Measurements from ENCODE around the gene TBC1D23.
"Not testable (repeated sequence)": the region's sequence is repeated elsewhere in the genome, so short reads cannot be mapped to it uniquely, and the experiment has no call there.

Gene TBC1D23

DNA sequence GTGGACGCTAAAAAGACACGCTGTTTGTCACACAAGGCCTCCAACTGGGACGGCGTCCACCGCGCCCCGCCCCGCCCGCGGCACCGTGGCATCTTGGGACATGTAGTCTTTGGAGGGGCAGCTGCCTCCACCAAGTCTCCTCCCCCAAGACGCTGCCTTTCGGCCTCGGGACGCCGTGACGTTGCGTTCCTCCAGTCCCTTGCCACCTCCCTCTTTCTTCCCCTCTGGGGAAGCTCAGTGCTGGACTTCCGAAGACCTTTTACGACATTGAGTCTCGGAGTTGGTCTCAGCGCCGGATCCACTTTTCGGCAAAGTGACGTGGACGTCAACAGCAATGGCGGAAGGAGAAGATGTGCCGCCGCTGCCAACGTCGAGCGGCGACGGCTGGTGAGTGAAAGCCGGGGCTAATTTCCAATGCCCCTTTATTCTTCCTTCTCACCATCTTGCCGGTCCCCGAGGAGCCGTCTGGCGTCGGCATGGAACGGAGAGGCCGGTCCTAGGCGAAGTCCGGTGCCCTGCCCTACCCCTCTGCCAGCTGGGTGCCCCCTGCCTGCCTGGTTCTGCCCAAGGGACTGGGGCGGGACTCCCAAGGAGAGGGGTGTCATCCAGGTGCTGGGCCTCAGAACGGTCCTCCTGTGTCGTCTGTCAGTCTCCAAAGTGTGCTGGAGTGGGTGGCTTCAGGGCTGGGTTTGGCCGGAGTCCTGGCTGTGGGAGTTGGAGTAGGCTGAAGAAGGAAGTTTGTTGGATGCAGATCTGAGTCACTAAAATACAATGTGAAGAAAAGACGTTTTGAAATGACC lies at the start of gene TBC1D23:
Gene TBC1D23, plus strand, starts transcription at position 308 of the 800 bp plus-strand sequence. Its CDS starts 27 bp downstream, at position 335.
- peak; percentile 94 to 98 (median 98) for DNase-seq

DNA sequence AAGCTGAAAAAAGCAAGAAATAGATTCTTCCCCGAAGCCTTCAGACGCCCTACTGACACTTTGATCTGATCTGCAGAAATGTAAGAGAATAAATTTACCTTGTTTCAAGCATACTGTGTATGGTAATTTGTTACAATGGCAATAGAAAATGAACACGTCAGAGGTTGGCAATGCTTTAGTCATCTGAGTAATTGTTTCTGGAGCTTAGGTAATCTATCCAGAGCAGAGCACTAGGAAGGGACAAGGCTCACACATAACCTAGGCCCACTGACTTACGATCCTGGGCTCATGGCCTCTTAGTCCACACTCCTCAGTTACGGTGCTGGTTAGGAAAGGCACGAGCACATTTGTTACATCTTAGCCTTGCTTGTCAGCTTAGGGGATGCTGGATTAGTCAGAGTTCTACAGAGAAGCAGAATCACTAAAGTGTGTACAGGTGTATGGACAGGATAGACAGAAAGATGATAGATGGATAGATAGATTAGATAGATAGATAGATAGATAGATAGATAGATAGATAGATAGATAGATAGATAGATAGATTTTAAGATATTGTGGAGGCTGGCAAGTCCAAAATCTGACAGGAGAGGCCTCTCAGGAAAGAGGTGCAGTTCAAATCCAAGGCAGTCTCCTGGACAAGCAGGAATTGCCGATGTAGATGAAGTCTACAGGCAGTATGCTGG lies 46.8 kb upstream of the TBC1D23 start:
- no peak for DNase-seq

GRCh38 chr3:100214574-100214964 lies 46.2 kb upstream of the TBC1D23 start:
- no peak for DNase-seq

- DNase-seq, result no peak
These were observed 44.1 kb upstream of the TBC1D23 start for GRCh38 chr3:100216713-100217112.

DNA sequence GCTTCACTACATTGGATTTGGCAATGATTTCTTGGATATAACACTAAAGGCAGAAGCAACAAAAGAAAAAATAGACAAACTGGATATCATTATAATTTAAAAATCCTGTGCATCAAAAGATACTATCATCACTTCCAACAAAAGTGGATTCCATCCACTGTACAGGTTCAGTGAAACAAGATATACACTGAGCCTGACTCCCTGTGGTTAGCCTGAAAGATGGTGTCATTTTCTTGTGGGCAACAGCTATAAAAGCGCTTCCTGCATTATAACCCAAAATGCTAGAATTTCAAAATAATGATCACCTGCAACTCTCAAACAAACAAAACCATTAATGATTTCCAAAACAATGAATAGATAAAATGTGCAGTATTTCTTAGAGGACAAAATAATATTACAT lies 39.6 kb upstream of the TBC1D23 start:
- no peak for DNase-seq

DNA sequence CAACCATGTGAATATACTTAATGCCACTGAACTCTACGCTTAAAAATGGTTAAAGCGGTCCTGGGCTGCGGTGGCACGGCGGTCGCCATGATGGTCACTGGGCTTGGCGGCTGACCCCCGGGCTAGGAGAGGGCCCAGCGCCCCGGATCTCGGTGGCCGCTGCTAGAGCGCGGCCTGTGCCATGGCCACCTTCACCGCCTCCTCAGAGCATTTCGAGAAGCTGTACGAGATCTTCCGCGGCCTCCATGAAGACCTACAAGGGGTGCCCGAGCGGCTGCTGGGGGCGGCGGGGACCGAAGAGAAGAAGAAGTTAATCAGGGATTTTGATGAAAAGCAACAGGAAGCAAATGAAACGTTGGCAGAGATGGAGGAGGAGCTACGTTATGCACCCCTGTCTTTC lies 35.6 kb upstream of the TBC1D23 start:
- no peak for DNase-seq

DNA sequence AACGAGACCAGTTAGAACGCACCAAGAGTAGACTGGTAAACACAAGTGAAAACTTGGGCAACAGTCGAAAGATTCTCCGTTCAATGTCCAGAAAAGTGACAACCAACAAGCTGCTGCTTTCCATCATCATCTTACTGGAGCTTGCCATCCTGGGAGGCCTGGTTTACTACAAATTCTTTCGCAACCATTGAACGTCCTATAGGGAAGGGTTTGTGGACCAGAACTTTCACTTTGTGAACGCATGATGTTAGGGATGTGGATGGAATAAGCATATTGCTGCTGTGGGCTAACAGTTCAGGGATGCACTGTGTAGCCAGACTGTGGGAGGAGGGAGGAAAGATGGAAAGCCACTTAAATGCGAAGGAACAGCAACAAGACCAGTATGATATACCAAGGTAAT lies 34.9 kb upstream of the TBC1D23 start:
- no peak for DNase-seq

GRCh38 chr3:100226712-100227429 lies 33.9 kb upstream of the TBC1D23 start:
- DNase-seq, result no peak

GRCh38 chr3:100227511-100227921 lies 33.3 kb upstream of the TBC1D23 start:
- no peak for DNase-seq

DNA sequence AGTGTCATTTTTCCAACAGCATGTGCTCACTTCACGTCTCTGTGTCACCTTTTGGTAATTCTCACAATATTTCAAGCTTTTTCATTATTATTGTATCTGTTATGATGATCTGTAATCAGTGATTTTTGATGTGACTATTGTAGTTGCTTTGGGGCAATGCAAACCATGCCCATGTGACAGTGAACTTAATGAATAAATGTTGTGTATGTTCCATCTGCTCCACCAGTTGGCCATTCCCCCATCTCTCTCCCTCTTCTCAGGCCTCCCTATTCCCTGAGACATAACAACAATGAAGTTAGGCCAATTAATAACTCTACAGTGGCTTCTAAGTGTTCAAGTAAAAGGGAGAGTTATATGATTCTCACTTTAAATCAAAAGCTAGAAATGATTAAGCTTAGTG lies 32.5 kb upstream of the TBC1D23 start:
- no peak for DNase-seq

GRCh38 chr3:100229188-100229587 lies 31.6 kb upstream of the TBC1D23 start:
- DNase-seq, result not testable (repeated sequence)

- no peak for DNase-seq
These were observed 30.1 kb upstream of the TBC1D23 start for GRCh38 chr3:100230710-100231109.

GRCh38 chr3:100231668-100232067 lies 29.1 kb upstream of the TBC1D23 start:
- no peak for DNase-seq

GRCh38 chr3:100234364-100234763 lies 26.4 kb upstream of the TBC1D23 start:
- DNase-seq, result no peak

DNA sequence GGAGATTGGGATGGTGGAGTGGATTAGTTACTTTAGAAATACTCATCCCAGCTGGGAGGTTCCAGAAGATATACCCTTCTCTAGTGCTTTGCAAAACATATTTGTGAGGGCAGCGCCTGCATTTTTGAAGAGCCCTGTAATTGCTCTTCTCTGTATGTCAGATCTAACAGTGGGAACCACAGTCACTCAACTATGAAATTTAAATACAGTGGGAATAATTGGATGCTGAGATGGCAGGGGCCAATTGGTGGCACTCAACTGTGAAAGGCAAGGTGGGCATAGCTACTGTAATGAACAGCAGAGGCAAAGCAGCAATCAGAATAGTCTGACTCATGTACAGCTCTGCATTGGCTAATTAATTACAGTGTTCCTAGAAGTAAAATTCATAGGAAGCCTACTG lies 22.2 kb upstream of the TBC1D23 start:
- DNase-seq, result no peak

GRCh38 chr3:100242471-100242870 lies 18.3 kb upstream of the TBC1D23 start:
- DNase-seq, result not testable (repeated sequence)

DNA sequence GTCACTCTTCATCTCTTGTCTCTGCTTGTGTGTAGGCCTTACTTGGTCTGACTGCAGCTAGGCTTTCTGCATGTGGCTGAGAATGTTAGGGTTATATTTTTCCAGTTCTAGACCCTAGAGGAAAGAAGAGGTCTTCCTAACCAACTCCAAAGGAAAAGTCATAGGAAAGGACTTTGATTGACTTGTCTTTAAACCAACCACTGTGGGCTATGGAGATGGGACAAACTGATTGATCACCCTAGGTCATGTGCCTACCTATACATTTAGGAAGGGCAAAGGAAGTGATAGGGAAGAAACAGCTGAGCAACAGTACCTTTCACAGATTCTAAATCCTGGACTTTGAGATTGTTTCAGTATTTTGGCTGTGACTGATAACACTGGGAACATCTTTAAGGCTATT lies 16.5 kb upstream of the TBC1D23 start:
- no peak for DNase-seq

DNA sequence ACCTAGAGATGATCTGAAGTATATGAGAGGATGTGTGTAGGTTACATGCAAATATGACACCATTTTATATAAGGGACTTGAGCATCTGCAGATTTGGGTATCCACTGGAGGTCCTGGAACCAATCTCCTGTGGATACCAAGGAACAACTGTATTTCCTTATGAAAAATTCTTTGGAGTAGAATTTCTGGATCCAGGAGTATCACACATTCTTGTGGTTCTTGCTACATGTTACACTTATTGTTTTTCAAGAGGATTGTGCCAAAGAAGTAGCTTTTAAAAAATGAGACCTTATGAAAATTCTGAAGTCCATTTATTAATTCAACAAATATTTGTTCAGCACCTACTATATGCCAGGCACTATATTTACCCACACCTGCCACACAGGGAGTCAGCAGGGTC lies 15.7 kb upstream of the TBC1D23 start:
- DNase-seq, result no peak

- DNase-seq, result no peak
These were observed 14.9 kb upstream of the TBC1D23 start for GRCh38 chr3:100245927-100246326.

DNA sequence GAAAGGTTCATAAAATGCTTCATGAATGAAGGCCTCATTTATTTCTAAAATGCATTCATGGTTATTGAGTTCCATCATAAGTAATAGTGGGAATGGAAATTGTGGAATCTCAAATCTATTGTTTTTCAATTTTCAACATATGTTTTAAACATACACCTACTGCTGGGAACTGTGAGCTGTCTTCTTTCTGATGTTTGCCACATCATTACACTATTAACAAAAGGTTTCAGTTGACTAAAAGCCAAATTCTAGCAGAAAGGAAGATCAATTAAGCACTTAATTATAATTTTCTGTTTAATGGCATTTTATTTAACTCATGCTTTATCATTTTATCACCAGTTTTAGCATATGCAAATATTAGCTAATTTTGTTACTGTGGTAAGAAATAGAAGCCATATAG lies 13.8 kb upstream of the TBC1D23 start:
- no peak for DNase-seq

DNA sequence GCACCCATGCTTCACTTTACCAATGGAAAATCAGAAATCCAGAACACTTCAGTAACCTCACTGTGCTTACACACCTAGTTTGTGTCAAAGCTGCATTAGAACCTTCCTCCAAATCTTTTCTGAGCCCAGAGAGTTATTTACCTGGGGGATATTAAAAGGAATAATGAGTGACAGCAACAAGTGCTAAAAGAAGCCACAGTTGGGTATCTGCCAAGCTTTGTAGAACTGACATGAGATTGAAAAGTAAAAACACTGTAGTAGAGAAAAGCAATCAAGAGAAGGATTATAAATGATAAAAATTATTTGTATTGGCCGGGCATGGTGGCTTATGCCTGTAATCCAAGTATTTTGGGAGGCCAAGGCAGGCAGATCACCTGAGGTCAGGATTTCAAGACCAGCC lies 8.8 kb upstream of the TBC1D23 start:
- DNase-seq, result no peak

- DNase-seq, result peak; percentile 30 to 75 (median 58)
These were observed 6.5 kb upstream of the TBC1D23 start for GRCh38 chr3:100254168-100254777.

GRCh38 chr3:100256731-100257151 lies 4.1 kb upstream of the TBC1D23 start:
- no peak for DNase-seq
